SJSA1 (cell line): ENCODE data around the gene PPP1R15A. TPM values are rescaled to one million over a fixed set of nuclear protein-coding genes. Genes with fewer than 3 reads are reported as not detected.
"Not testable (repeated sequence)": the region's sequence is repeated elsewhere in the genome, so short reads cannot be mapped to it uniquely, and the experiment has no call there.

Source experiments
- DNase-seq, 2 experiments: peaks; one replicate each; pipeline ENCODE4 v3.0.0-alpha.2; 2015 to 2020; ENCODE audit warnings: low spot score in 2 of 2, low read depth in 1 of 2
- H3K27ac ChIP-seq: fragments of 250-450 bp; sonication (Bioruptor Pico); 2 replicates; pipeline ENCODE4 v1.5.1; 2020; ENCODE audit warnings: mild to moderate bottlenecking, moderate library complexity
- H3K27me3 ChIP-seq: fragments of 250-450 bp; sonication (Bioruptor Pico); replicated peaks from 2 replicates; pipeline ENCODE4 v1.5.1; 2020; ENCODE audit warnings: mild to moderate bottlenecking, moderate library complexity
- H3K36me3 ChIP-seq: fragments of 250-450 bp; sonication (Bioruptor Pico); 2 replicates; pipeline ENCODE4 v1.5.1; 2020; ENCODE audit warnings: mild to moderate bottlenecking
- H3K4me1 ChIP-seq: fragments of 250-450 bp; sonication (Bioruptor Pico); replicated peaks from 2 replicates; pipeline ENCODE4 v1.6.1; 2021; ENCODE audit warnings: mild to moderate bottlenecking
- H3K4me3 ChIP-seq: fragments of 250-450 bp; sonication (Bioruptor Pico); 2 replicates; pipeline ENCODE4 v1.5.1; 2020; ENCODE audit warnings: mild to moderate bottlenecking
- H3K9me3 ChIP-seq: fragments of 250-450 bp; sonication (Bioruptor Pico); replicated peaks from 2 replicates; pipeline ENCODE4 v1.5.1; 2020; ENCODE audit warnings: mild to moderate bottlenecking
- total RNA-seq: library from RNA; depleted of rRNA; stranded (reverse); fragments of >200 nt; shearing (Covaris generic); gene quantifications from 2 replicates; pipeline ENCODE4 v1.2.3, GENCODE V29; 2014

The PPP1R15A gene
- total RNA-seq, 1 experiment from 2014 or later: 79.5 TPM

GRCh38 chr19:48903788-48904187, 31.6 kb downstream of the PPP1R15A start:
- H3K27ac ChIP-seq, H3K4me3 ChIP-seq, H3K9me3 ChIP-seq, DNase-seq, H3K4me1 ChIP-seq, H3K27me3 ChIP-seq: not testable (repeated sequence)
- peaks cover 34% of the 10 kb centered on the region for H3K36me3 ChIP-seq

GRCh38 chr19:48905664-48906063, 33.4 kb downstream of the PPP1R15A start:
- no peak for DNase-seq
- Histone ChIP-seq H3K4me1 (peaks cover 8% of the 10 kb centered on the region), H3K9me3 (no peaks in the 10 kb centered on the region), H3K27ac (no peak overlapping the region), H3K27me3 (no peaks in the 10 kb centered on the region), H3K36me3 (peaks cover 39% of the 10 kb centered on the region), H3K4me3 (no peak overlapping the region)

- no peak for DNase-seq
- Histone ChIP-seq H3K4me1 (peaks cover 1% of the 10 kb centered on the region; the same call in 1 of the 2 replicates), H3K27me3 (no peaks in the 10 kb centered on the region), H3K27ac (no peak overlapping the region), H3K36me3 (peaks cover 43% of the 10 kb centered on the region), H3K4me3 (no peak overlapping the region), H3K9me3 (no peaks in the 10 kb centered on the region)
These were observed 34.1 kb downstream of the PPP1R15A start for GRCh38 chr19:48906324-48906723.

GRCh38 chr19:48907671-48908070, 35.5 kb downstream of the PPP1R15A start:
- H3K27ac ChIP-seq: no peak overlapping the region
- H3K27me3 ChIP-seq: no peaks in the 10 kb centered on the region
- H3K4me1 ChIP-seq: no peaks in the 10 kb centered on the region
- no peak overlapping the region for H3K4me3 ChIP-seq
- no peaks in the 10 kb centered on the region for H3K9me3 ChIP-seq
- H3K36me3 ChIP-seq: peaks cover 48% of the 10 kb centered on the region
- no peak for DNase-seq

- H3K36me3 ChIP-seq: peaks cover 64% of the 10 kb centered on the region
- H3K27ac ChIP-seq, H3K9me3 ChIP-seq, H3K4me1 ChIP-seq, H3K27me3 ChIP-seq, H3K4me3 ChIP-seq, DNase-seq: not testable (repeated sequence)
These were observed 37.3 kb downstream of the PPP1R15A start for GRCh38 chr19:48909424-48910077.

- H3K36me3 ChIP-seq: peaks cover 62% of the 10 kb centered on the region
- H3K27ac ChIP-seq: no peak overlapping the region
- H3K27me3 ChIP-seq: no peaks in the 10 kb centered on the region
- H3K9me3 ChIP-seq: no peaks in the 10 kb centered on the region
- DNase-seq: no peak
- no peaks in the 10 kb centered on the region for H3K4me1 ChIP-seq
- H3K4me3 ChIP-seq: no peak overlapping the region
These were observed 38.6 kb downstream of the PPP1R15A start for GRCh38 chr19:48910803-48911202.

- Histone ChIP-seq H3K4me3 (no peak overlapping the region), H3K4me1 (no peaks in the 10 kb centered on the region), H3K9me3 (no peaks in the 10 kb centered on the region), H3K27me3 (no peaks in the 10 kb centered on the region), H3K27ac (no peak overlapping the region), H3K36me3 (peaks cover 68% of the 10 kb centered on the region)
- no peak for DNase-seq
These were observed 41.1 kb downstream of the PPP1R15A start for GRCh38 chr19:48913114-48913889.

GRCh38 chr19:48914181-48914580, 42.0 kb downstream of the PPP1R15A start:
- no peaks in the 10 kb centered on the region for H3K27me3 ChIP-seq
- no peak overlapping the region for H3K4me3 ChIP-seq
- H3K36me3 ChIP-seq: peaks cover 71% of the 10 kb centered on the region
- no peak for DNase-seq
- no peaks in the 10 kb centered on the region for H3K9me3 ChIP-seq
- H3K27ac ChIP-seq: no peak overlapping the region
- no peaks in the 10 kb centered on the region for H3K4me1 ChIP-seq

- no peak for DNase-seq
- peaks cover 73% of the 10 kb centered on the region for H3K36me3 ChIP-seq
- H3K27me3 ChIP-seq: no peaks in the 10 kb centered on the region
- no peak overlapping the region for H3K27ac ChIP-seq
- H3K4me3 ChIP-seq: no peak overlapping the region
- no peaks in the 10 kb centered on the region for H3K9me3 ChIP-seq
- H3K4me1 ChIP-seq: no peaks in the 10 kb centered on the region
These were observed 43.5 kb downstream of the PPP1R15A start for GRCh38 chr19:48915757-48916156.

- Histone ChIP-seq H3K4me1 (no peaks in the 10 kb centered on the region), H3K27ac (no peak overlapping the region), H3K27me3 (no peaks in the 10 kb centered on the region), H3K36me3 (peaks cover 71% of the 10 kb centered on the region), H3K9me3 (no peaks in the 10 kb centered on the region), H3K4me3 (no peak overlapping the region)
- DNase-seq: no peak
These were observed 45.9 kb downstream of the PPP1R15A start for GRCh38 chr19:48918071-48918470.

- H3K36me3 ChIP-seq: peaks cover 66% of the 10 kb centered on the region
- no peak overlapping the region for H3K4me3 ChIP-seq
- no peaks in the 10 kb centered on the region for H3K27me3 ChIP-seq
- no peak for DNase-seq
- H3K9me3 ChIP-seq: no peaks in the 10 kb centered on the region
- no peaks in the 10 kb centered on the region for H3K4me1 ChIP-seq
- H3K27ac ChIP-seq: no peak overlapping the region
These were observed 46.6 kb downstream of the PPP1R15A start for GRCh38 chr19:48918801-48919247.

- H3K4me3 ChIP-seq, H3K9me3 ChIP-seq, H3K4me1 ChIP-seq, H3K27ac ChIP-seq, H3K27me3 ChIP-seq, DNase-seq: not testable (repeated sequence)
- peaks cover 62% of the 10 kb centered on the region for H3K36me3 ChIP-seq
These were observed 47.0 kb downstream of the PPP1R15A start for GRCh38 chr19:48919271-48919670.

- no peak for DNase-seq
- peaks cover 50% of the 10 kb centered on the region for H3K36me3 ChIP-seq
- no peak overlapping the region for H3K27ac ChIP-seq
- H3K27me3 ChIP-seq: no peaks in the 10 kb centered on the region
- H3K4me3 ChIP-seq: no peak overlapping the region
- H3K4me1 ChIP-seq: peaks cover 14% of the 10 kb centered on the region
- no peaks in the 10 kb centered on the region for H3K9me3 ChIP-seq
These were observed 48.7 kb downstream of the PPP1R15A start for GRCh38 chr19:48920949-48921348.

GRCh38 chr19:48921721-48922500, 49.7 kb downstream of the PPP1R15A start:
- no peak overlapping the region for H3K4me3 ChIP-seq

More at GRCh38 chr19:48921721-48922500, 49.7 kb downstream of the PPP1R15A start:
- no peaks in the 10 kb centered on the region for H3K27me3 ChIP-seq
- no peak for DNase-seq
- H3K4me1 ChIP-seq: peaks cover 21% of the 10 kb centered on the region
- peaks cover 41% of the 10 kb centered on the region for H3K36me3 ChIP-seq
- H3K27ac ChIP-seq: no peak overlapping the region
- H3K9me3 ChIP-seq: no peaks in the 10 kb centered on the region
